ENCODE measurements around the gene KLK7.

- TF ChIP-seq POLR2AphosphoS5 (IDR thresholded peaks at IDR 0.05; ENCODE audit: low read depth, low read length), result no peak
- TF ChIP-seq, protein P1, sequence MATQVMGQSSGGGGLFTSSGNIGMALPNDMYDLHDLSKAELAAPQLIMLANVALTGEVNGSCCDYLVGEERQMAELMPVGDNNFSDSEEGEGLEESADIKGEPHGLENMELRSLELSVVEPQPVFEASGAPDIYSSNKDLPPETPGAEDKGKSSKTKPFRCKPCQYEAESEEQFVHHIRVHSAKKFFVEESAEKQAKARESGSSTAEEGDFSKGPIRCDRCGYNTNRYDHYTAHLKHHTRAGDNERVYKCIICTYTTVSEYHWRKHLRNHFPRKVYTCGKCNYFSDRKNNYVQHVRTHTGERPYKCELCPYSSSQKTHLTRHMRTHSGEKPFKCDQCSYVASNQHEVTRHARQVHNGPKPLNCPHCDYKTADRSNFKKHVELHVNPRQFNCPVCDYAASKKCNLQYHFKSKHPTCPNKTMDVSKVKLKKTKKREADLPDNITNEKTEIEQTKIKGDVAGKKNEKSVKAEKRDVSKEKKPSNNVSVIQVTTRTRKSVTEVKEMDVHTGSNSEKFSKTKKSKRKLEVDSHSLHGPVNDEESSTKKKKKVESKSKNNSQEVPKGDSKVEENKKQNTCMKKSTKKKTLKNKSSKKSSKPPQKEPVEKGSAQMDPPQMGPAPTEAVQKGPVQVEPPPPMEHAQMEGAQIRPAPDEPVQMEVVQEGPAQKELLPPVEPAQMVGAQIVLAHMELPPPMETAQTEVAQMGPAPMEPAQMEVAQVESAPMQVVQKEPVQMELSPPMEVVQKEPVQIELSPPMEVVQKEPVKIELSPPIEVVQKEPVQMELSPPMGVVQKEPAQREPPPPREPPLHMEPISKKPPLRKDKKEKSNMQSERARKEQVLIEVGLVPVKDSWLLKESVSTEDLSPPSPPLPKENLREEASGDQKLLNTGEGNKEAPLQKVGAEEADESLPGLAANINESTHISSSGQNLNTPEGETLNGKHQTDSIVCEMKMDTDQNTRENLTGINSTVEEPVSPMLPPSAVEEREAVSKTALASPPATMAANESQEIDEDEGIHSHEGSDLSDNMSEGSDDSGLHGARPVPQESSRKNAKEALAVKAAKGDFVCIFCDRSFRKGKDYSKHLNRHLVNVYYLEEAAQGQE (IDR thresholded peaks at IDR 0.05; ENCODE audit: insufficient read depth in 1 of 2, low read depth in 2 of 2, low read length in 2 of 2), result no peak
These were observed 52.7 kb downstream of the KLK7 start for GRCh38 chr19:50931023-50931422.
